HL-60 (cell line): ENCODE data around the gene ZNF618.

ENCODE experiments used
- DNase-seq, 2 experiments: peaks; one replicate each; pipeline ENCODE4 v3.0.0-alpha.2; 2010 to 2020; ENCODE audit warnings: low read depth in 1 of 2, low spot score in 1 of 2
- H3K27ac ChIP-seq: fragments of 250-450 bp; sonication (Bioruptor Pico); replicated peaks from 2 replicates; pipeline ENCODE4 v1.5.1; 2020; ENCODE audit warnings: mild to moderate bottlenecking, moderate library complexity
- H3K27me3 ChIP-seq: fragments of 250-450 bp; sonication (Bioruptor Pico); 2 replicates; pipeline ENCODE4 v1.5.1; 2021; ENCODE audit warnings: mild to moderate bottlenecking, moderate library complexity; ENCODE audit not compliant: insufficient read depth, poor library complexity, severe bottlenecking
- H3K4me3 ChIP-seq: replicated peaks from 2 replicates; pipeline ENCODE4 v1.5.1; 2011; ENCODE audit warnings: mild to moderate bottlenecking, control low read depth, low read length; ENCODE audit not compliant: insufficient read depth
- GABPA ChIP-seq: IDR thresholded peaks from 2 replicates; pipeline ENCODE4 v1.6.1; 2012; ENCODE audit warnings: low read depth
- POLR2AphosphoS5 ChIP-seq: IDR thresholded peaks from 2 replicates; pipeline ENCODE4 v1.6.1; 2012; ENCODE audit warnings: low read depth
- SPI1 ChIP-seq: IDR thresholded peaks from 2 replicates; pipeline ENCODE4 v1.6.1; 2012; ENCODE audit warnings: low read depth, mild to moderate bottlenecking, borderline replicate concordance
- TF ChIP-seq, protein P1 (sequence below): IDR thresholded peaks from 2 replicates; pipeline ENCODE4 v1.6.1; 2012; ENCODE audit warnings: low read depth; ENCODE audit not compliant: insufficient replicate concordance
- TF ChIP-seq, protein P2 (sequence below): IDR thresholded peaks from one replicate; pipeline ENCODE4 v1.5.1; 2011; ENCODE audit warnings: low read length, control low read depth, inconsistent platforms; ENCODE audit not compliant: insufficient read depth

The ZNF618 gene

DNA sequence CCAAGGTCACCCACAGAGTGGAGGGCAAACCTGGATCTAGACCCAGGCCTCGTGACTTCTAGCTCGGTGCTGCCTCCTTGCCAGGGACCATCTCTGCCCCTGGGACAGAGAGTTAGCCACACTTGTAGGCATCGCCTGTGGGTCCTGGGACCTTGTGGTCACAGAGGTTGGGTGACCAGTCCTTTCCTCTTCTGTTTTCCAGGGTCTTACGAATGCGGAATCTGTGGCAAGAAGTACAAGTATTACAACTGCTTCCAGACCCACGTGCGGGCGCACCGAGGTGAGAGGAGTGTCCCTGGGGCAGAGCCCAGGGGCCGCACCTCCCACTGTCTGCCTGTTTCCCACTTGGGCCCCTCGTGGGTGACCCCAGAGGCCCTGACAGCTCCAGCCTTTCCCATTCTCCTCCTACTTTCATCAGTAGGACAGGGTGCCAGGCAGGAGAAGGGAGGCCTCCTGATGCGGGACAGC lies 125.7 kb downstream of the ZNF618 start:
- no peak for DNase-seq
- Histone ChIP-seq H3K4me3 (no peak overlapping the region), H3K27me3 (no peaks in the 10 kb centered on the region), H3K27ac (no peak overlapping the region)
- TF ChIP-seq SPI1 (no peak), GABPA (no peak), POLR2AphosphoS5 (no peak)
- TF ChIP-seq, protein P1, sequence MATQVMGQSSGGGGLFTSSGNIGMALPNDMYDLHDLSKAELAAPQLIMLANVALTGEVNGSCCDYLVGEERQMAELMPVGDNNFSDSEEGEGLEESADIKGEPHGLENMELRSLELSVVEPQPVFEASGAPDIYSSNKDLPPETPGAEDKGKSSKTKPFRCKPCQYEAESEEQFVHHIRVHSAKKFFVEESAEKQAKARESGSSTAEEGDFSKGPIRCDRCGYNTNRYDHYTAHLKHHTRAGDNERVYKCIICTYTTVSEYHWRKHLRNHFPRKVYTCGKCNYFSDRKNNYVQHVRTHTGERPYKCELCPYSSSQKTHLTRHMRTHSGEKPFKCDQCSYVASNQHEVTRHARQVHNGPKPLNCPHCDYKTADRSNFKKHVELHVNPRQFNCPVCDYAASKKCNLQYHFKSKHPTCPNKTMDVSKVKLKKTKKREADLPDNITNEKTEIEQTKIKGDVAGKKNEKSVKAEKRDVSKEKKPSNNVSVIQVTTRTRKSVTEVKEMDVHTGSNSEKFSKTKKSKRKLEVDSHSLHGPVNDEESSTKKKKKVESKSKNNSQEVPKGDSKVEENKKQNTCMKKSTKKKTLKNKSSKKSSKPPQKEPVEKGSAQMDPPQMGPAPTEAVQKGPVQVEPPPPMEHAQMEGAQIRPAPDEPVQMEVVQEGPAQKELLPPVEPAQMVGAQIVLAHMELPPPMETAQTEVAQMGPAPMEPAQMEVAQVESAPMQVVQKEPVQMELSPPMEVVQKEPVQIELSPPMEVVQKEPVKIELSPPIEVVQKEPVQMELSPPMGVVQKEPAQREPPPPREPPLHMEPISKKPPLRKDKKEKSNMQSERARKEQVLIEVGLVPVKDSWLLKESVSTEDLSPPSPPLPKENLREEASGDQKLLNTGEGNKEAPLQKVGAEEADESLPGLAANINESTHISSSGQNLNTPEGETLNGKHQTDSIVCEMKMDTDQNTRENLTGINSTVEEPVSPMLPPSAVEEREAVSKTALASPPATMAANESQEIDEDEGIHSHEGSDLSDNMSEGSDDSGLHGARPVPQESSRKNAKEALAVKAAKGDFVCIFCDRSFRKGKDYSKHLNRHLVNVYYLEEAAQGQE, result no peak
- TF ChIP-seq, protein P2, sequence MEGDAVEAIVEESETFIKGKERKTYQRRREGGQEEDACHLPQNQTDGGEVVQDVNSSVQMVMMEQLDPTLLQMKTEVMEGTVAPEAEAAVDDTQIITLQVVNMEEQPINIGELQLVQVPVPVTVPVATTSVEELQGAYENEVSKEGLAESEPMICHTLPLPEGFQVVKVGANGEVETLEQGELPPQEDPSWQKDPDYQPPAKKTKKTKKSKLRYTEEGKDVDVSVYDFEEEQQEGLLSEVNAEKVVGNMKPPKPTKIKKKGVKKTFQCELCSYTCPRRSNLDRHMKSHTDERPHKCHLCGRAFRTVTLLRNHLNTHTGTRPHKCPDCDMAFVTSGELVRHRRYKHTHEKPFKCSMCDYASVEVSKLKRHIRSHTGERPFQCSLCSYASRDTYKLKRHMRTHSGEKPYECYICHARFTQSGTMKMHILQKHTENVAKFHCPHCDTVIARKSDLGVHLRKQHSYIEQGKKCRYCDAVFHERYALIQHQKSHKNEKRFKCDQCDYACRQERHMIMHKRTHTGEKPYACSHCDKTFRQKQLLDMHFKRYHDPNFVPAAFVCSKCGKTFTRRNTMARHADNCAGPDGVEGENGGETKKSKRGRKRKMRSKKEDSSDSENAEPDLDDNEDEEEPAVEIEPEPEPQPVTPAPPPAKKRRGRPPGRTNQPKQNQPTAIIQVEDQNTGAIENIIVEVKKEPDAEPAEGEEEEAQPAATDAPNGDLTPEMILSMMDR, result no peak

DNA sequence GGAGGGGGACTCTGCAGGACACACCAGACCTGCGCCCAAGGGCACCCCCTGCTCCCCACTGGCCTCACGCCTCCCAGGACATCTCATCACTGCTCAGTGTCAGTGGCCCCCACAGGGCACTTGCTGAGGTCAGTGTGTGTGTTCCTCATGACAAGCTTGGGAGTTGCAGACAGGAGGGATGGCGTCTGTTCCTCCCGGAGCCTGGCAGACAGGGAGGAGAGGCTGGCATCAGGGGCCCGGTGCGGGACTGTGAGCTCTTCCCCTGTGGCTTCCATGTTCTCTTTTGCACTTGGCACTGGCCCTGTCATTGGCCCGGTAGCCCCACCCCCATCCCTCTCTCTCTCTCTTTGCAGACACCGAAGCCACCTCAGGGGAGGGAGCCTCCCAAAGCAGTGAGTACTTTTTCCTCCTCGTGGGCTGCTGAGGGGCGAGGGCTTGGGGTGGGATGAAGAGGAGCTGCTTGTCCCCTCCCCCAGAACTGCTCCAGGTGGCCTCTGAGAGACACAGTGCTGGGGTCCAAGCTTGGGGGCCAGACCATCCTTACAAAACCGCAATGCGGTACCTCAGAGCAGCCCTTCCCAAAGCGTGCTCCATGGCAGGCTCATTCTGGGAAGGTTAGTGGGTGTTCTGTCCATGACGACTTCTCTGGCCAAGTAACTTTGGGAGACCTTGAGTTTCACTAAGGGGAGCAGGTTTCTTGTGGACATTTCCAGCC lies 126.3 kb downstream of the ZNF618 start:
- TF ChIP-seq SPI1 (no peak), GABPA (no peak), POLR2AphosphoS5 (no peak)
- TF ChIP-seq, protein P2, result no peak
- TF ChIP-seq, protein P1, result no peak
- H3K27ac ChIP-seq, result no peak overlapping the region
- H3K27me3 ChIP-seq, result no peaks in the 10 kb centered on the region
- no peak for DNase-seq
- H3K4me3 ChIP-seq, result no peak overlapping the region

DNA sequence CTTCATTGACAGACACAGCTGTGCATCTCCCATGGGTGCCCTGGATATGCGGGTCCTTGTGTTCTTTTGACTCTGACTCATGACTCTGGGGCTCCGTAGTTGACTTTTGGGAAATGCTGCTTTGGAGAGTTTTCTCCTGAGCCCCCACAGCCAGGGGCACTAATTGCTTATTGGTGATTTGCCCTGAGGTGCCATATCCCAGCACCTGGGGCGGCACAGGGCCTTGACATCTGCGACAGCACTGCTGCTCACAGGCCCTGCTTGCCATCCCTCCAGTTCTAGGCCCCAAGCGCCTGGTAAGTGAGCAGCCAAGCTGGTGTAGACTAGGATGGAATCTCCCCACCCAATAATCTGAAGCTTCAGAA lies 126.9 kb downstream of the ZNF618 start:
- no peaks in the 10 kb centered on the region for H3K27me3 ChIP-seq
- no peak for DNase-seq
- H3K4me3 ChIP-seq, result no peak overlapping the region
- H3K27ac ChIP-seq, result no peak overlapping the region
- no peak for TF ChIP-seq GABPA
- TF ChIP-seq, protein P2, result no peak
- TF ChIP-seq POLR2AphosphoS5, result no peak
- TF ChIP-seq, protein P1, result no peak
- no peak for TF ChIP-seq SPI1
